Right ventricle myocardium inferior (tissue), 1 donor: Measurements from ENCODE around the gene PLEKHJ1. TPM values are rescaled to one million over a fixed set of nuclear protein-coding genes. Genes with fewer than 3 reads are reported as not detected.
A peak's percentile ranks its signal among the peaks of the same experiment; 100 is the strongest.
"Not testable (repeated sequence)": the region's sequence is repeated elsewhere in the genome, so short reads cannot be mapped to it uniquely, and the experiment has no call there.

Experiments used
- ATAC-seq: fragments of 200-7000 bp; cut with Tn5 transposase; one replicate; pipeline ENCODE4 v1.9.1; 2020; ENCODE audit warnings: mild to moderate bottlenecking, moderate library complexity
- DNase-seq: peaks from one replicate; pipeline ENCODE4 v3.0.0; 2021; ENCODE audit errors: missing footprints
- intact Hi-C: fragments of 100-400 bp; cut with DNase I; formaldehyde crosslinking; loops from one replicate; pipeline ENCODE4 v1.11.0; 2022
- total RNA-seq: library from RNA; stranded (reverse); fragmentation: NEBNext Ultra II Directional; extraction: Animal tissue kit (Norgen Biotek cat#: 25700); gene quantifications from one replicate; pipeline ENCODE4 v1.2.1, GENCODE V29; 2021
- donor health status: DM: no; HTN: yes; CAD: no; lungs with severe emphysema.

Gene PLEKHJ1
- total RNA-seq, 1 donor from 2014 or later, result 59.7 TPM

GRCh38 chr19:2212861-2213711 lies 23.0 kb downstream of the PLEKHJ1 start:
- DNase-seq (no peak), ATAC-seq (no peak)
- intact Hi-C loops, result no loop called here

DNA sequence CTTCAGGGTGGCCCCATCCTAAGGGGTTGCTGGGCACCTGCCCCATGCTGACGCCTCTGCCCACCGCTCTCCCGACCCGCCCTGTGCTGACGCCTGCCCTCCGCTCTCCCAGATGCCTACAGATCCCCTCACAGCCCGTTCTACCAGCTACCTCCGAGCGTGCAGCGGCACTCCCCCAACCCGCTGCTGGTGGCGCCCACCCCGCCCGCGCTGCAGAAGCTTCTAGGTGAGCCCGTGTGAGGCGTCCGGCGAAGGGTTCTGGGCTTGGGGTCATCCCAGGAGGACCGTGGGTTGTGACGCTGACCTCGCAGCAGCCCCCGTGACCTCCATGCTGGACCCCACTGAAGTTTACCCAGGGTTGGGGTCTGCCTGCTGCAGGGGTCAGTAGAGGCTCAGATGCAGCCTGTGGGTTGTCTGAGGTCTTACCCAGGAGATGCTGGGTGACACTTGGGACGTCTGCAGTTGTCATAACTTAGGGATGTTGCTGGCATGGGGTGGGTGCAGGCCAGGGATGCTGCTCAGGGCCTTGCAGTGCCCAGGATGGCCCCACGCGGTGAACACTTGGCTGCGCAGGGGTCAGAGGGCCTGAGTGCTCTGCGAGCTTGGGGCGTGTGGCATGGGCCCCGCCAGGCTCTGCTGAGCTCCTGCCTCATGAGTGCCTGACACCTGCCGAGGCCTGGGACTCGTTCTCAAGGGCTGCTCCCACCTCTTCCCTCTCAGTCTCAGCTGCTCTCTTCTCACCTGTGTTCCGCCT lies 25.0 kb downstream of the PLEKHJ1 start:
- DNase-seq, result no peak
- ATAC-seq, result no peak
- intact Hi-C loops, result no loop called here

GRCh38 chr19:2210206-2210605 lies 25.9 kb downstream of the PLEKHJ1 start:
- ATAC-seq (no peak), DNase-seq (no peak)
- intact Hi-C loops, result no loop called here

GRCh38 chr19:2209408-2209807 lies 26.7 kb downstream of the PLEKHJ1 start:
- intact Hi-C loops, result loop anchor here (2.0 kb wide), 1 partner anchor 41 kb away; no protein-coding TSS in a partner anchor
- DNase-seq, result no peak
- ATAC-seq, result no peak

- intact Hi-C loops, result loop anchor here (2.0 kb wide), 1 partner anchor 40 kb away; no protein-coding TSS in a partner anchor
- ATAC-seq, result peak; percentile 35
- no peak for DNase-seq
These were observed 27.2 kb downstream of the PLEKHJ1 start for GRCh38 chr19:2208975-2209374.

GRCh38 chr19:2207991-2208860 lies 27.9 kb downstream of the PLEKHJ1 start:
- intact Hi-C loops, result loop anchor here (2.0 kb wide), 1 partner anchor 39 kb away; no protein-coding TSS in a partner anchor
- peak; percentile 76 for ATAC-seq
- no peak for DNase-seq

GRCh38 chr19:2207008-2207407 lies 29.1 kb downstream of the PLEKHJ1 start:
- ATAC-seq, result no peak
- intact Hi-C loops, result no loop called here

GRCh38 chr19:2202366-2202765 lies 33.8 kb downstream of the PLEKHJ1 start:
- intact Hi-C loops, result no loop called here
- no peak for DNase-seq
- no peak for ATAC-seq

More at GRCh38 chr19:2207008-2207407, 29.1 kb downstream of the PLEKHJ1 start:
- no peak for DNase-seq

- DNase-seq (no peak), ATAC-seq (no peak)
- intact Hi-C loops, result no loop called here
These were observed 34.5 kb downstream of the PLEKHJ1 start for GRCh38 chr19:2201473-2202148.

- ATAC-seq, DNase-seq, intact Hi-C loops: not testable (repeated sequence)
These were observed 35.4 kb downstream of the PLEKHJ1 start for GRCh38 chr19:2200624-2201294.

DNA sequence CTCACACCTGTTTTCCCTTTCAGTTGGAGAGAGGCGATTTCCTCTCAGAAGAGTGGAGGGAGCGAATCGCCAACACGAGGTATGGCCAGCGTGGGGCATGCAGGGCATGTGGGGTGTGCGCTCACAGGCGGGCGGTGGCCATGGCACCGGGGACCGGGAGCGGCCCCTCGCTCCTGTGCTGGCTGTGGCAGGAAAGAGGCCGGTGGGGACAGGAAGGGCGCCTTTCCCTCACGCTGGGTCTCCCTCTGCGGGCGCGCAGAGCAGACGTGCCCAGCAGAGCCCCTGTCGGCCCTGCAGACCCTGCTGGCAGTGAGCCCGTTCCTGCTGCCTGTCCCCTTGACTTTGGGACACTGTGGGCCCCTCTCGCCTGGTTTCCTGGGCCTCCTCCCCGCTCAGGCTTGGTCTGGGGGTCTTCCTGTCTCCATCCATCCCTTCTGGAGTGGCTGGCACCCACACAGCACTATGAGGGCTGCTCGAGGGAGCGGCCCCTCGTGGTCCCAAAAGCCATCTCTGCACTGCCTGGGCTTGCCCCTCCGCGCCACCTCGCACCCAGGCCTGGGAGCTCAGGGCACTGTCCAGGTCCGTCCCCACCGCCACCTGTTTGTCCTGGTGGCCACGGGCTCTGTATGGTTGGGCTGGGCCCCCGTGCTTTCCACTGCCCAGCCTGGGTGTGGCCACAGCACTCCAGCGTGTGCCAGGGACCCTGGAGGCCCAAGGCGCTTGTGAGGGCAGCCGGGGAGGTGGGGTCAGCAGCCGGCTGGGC lies 36.1 kb downstream of the PLEKHJ1 start:
- DNase-seq, result no peak
- intact Hi-C loops, result no loop called here
- no peak for ATAC-seq

DNA sequence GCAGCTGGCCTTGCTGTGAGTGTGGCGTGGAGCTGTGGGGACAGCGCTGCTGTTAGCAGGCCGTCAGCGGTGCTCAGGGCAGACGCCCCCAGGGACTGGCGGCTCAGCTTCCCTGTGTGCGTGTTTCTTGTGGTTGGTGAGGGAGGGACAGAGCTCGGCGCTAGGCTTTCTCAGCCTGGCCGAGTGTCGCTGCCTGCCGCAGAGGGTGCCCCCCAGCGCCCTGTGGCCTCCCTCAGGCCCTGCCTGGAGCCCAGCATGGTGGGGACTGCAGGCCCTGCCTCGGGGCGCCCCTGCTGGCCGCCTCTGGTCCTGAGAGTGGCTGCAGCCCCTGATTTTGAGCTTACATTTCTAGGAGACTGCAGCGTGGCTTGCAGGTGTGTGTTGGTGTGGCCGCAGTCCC lies 36.9 kb downstream of the PLEKHJ1 start:
- DNase-seq, result no peak
- no peak for ATAC-seq
- intact Hi-C loops, result no loop called here

DNA sequence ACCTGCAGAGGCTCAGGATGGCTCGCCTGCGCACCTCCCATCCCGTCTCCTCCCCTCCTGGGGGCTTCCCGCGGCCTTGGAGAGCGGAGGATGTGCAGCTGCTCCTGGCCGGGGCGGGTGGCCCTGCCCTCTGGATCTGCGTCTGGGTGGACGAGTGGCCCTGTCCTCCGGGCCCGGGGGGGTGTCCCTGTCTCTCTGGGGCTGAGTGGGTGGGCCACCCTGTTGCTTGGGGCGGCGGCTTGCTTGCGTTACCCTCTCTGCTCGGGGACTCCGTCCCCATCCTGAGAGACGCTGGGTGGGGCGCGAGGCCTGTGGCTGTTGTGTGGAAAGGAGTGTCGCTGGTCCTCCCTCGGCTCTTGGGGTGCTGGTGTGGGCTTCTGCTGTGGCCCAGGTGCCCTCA lies 37.8 kb downstream of the PLEKHJ1 start:
- DNase-seq (no peak), ATAC-seq (no peak)
- intact Hi-C loops, result no loop called here

GRCh38 chr19:2197270-2197669 lies 38.9 kb downstream of the PLEKHJ1 start:
- DNase-seq, result no peak
- intact Hi-C loops, result no loop called here

DNA sequence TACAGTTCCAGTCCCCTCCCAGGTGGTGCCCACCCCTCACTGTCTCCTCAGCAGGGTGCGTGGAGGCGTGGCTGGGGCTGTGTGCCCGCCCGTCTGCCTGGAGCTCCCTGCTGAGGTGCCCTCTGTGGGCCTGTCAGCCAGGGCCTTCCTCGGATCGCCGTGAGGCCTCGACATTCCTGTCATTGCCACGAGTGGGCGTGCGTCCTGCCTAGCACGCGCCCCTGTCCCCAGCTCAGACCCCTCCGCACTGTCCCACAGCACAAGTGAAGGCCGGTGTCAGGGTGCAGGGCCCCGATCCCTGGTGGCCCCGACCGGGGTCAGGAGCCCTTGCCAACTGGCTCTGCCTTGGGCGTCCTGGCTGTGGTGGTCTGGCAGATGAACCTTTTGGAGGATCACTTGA lies 40.2 kb downstream of the PLEKHJ1 start:
- ATAC-seq (no peak), DNase-seq (no peak)
- intact Hi-C loops, result no loop called here

More at GRCh38 chr19:2197270-2197669, 38.9 kb downstream of the PLEKHJ1 start:
- no peak for ATAC-seq

- intact Hi-C loops, result no loop called here
- DNase-seq (no peak), ATAC-seq (no peak)
These were observed 40.8 kb downstream of the PLEKHJ1 start for GRCh38 chr19:2195361-2195760.

- intact Hi-C loops, result no loop called here
- ATAC-seq, result peak; percentile 32
- DNase-seq, result no peak
These were observed 41.5 kb downstream of the PLEKHJ1 start for GRCh38 chr19:2194513-2195078.
